C4-2B (cell line): Measurements from ENCODE around the gene SDCBP2.

ENCODE experiments used
- H3K27ac ChIP-seq: fragments of 450-650 bp; 2 replicates; pipeline ENCODE4 v1.5.1; 2017
- CTCF ChIP-seq: fragments of 450-650 bp; conservative IDR thresholded peaks from 2 replicates; pipeline ENCODE4 v1.5.1; 2017; ENCODE audit warnings: mild to moderate bottlenecking
- ZFX ChIP-seq: fragments of 450-650 bp; IDR thresholded peaks from 2 replicates; pipeline ENCODE4 v1.6.1; 2017

SDCBP2 gene

GRCh38 chr20:1292620-1293019 lies 36.3 kb downstream of the SDCBP2 start:
- no peak overlapping the region for H3K27ac ChIP-seq
- TF ChIP-seq ZFX (no peak), CTCF (no peak)

- TF ChIP-seq ZFX: no peak
- no peak for TF ChIP-seq CTCF
- no peak overlapping the region for H3K27ac ChIP-seq
Observed at GRCh38 chr20:1291191-1291741, 37.7 kb downstream of the SDCBP2 start.

GRCh38 chr20:1287787-1288569 lies 41.0 kb downstream of the SDCBP2 start:
- no peak overlapping the region for H3K27ac ChIP-seq
- TF ChIP-seq ZFX (no peak), CTCF (no peak)

GRCh38 chr20:1287306-1287705 lies 41.6 kb downstream of the SDCBP2 start:
- no peak overlapping the region for H3K27ac ChIP-seq
- TF ChIP-seq CTCF: no peak
- no peak for TF ChIP-seq ZFX

GRCh38 chr20:1286267-1287024 lies 42.5 kb downstream of the SDCBP2 start:
- no peak overlapping the region for H3K27ac ChIP-seq
- no peak for TF ChIP-seq ZFX
- no peak for TF ChIP-seq CTCF

GRCh38 chr20:1283522-1284510 lies 45.1 kb downstream of the SDCBP2 start:
- TF ChIP-seq ZFX: no peak
- no peak for TF ChIP-seq CTCF
- no peak overlapping the region for H3K27ac ChIP-seq
